Right forelimb (tissue), 1 donor: ENCODE measurements around the gene TUFT1.

Source experiments
- DNase-seq: peaks from one replicate; pipeline ENCODE4 v3.0.0-alpha.2; 2018

TUFT1 gene, protein sequence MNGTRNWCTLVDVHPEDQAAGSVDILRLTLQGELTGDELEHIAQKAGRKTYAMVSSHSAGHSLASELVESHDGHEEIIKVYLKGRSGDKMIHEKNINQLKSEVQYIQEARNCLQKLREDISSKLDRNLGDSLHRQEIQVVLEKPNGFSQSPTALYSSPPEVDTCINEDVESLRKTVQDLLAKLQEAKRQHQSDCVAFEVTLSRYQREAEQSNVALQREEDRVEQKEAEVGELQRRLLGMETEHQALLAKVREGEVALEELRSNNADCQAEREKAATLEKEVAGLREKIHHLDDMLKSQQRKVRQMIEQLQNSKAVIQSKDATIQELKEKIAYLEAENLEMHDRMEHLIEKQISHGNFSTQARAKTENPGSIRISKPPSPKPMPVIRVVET

DNA sequence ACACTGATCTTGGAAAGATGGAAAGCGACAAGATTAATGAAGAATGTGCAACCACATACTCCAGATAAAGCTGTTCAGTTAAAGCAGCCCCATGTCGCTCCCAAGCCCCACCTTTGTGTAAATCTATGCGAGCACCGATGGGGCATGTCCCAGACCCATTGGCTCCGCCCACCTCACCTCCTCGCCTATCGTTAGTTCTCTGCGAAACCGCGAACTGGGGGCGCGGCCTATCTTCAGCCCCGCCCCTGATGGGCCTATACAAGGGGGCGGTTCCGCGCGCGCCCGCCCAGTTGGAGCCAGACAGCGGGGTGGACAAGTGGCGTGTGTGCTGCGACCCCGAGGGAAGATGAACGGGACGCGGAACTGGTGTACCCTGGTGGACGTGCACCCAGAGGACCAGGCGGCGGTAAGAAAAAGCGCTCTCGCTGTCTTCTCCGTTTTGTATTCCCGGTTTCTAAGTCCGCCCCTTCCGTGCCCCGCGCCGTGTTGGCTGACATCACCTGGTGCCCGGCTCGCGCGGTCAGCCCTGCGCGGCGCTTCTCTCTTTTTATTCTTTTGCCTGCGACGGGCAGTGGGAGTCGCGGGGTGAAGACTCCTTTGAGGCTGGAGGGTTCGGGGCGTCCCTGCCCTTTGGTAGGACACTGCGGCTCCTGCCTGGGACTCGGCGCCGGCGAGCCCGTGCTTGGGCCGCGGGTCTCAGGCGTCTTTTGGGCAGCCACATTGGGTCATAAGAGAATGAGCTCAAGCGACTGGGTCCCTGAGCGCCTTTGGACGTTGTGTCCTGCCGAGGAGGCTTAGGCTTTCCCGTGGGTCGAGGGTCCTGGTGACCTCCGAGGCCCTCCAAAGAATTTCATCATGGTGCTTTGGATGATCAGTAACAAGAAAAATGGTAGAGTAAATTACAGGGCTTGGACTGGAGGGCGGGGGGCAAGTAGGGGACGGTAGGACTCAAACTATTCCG lies at the start of gene TUFT1:
Gene TUFT1 (plus strand): TSS at position 289 of the 961 bp plus-strand sequence. CDS start 58 bp downstream, at position 347.
- peak; percentile 90 for DNase-seq

DNA sequence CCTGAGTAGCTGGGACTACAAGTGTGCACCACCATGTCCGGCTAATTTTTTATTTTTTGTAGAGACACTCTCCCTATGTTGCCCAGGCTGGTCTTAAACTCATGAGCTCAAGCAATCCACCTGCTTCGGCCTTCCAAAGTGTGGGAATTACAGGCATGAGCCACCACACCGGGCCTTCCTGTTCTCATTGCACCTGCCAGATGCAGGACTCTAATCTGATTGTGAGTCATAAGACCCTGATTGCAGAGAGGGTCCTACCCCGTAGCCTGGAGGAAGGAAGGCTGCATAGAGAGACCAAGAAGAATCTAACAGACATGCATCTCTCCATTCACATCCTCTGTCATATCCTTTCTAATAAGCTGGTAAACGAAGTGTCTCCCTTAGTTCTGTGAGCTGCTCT lies 48.5 kb upstream of the TUFT1 start:
- no peak for DNase-seq

DNA sequence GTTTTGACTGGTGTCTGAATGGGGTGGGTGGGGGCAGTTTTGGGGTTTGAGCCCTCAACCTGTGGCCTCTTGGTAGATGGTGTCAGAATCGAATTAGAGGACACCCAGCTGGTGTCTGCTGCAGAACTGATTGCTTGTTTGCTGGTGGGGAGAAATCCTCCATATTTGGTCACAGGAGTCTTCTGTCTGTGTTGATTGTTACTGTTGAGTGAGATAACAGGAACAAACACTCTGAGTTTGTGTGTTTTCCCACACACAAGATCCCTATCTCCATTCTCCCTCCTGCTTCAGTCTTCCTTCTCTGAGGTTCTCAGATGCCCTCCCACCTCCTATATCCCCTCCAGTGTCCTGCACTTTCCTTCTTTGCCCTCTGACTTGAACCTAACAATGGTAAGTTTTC lies 48.0 kb upstream of the TUFT1 start:
- no peak for DNase-seq

DNA sequence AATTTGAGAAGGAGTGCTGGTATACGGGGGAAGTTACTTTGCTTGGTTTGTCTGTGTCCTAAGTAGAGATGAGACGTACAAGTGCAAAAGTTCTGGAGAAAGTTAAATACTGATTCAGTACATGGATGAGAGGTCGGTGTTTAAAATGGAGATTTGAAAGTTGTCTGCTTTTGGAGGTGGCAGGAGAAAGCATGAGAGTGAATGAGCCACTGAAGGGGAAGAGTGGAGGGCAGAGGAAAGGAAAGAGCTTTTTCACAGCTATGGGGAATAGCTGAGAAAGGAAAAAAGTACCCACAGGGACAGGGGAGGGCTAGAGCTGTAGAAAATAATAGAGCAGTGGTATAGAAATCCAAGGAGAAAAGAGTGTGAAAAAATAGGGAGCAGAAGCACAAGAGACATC lies 47.1 kb upstream of the TUFT1 start:
- no peak for DNase-seq

DNA sequence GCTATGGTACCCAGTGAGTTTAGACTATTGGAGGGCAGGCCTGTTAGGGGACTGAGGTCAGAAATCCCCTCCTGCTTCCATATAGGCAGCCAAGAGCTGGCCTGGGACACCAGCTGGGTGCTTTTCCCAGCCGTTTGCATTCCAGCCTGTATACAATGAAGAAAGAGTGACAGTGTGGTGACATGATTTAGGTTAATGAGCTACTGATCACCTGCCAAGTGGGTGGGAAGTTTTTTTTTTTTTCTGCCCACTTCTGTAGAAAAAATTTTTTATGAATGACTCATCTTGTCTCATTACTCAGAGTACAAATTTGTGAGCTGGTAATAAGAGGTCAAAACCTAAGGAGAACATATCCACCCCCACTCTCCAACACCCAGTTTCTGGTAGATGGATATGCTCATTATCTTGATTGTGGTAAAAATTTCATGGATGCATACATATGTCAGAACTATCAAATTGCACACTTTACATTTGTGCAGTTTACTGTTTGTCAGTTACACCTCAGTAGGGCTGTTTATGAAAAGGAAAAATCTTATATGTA lies 45.3 kb upstream of the TUFT1 start:
- no peak for DNase-seq

DNA sequence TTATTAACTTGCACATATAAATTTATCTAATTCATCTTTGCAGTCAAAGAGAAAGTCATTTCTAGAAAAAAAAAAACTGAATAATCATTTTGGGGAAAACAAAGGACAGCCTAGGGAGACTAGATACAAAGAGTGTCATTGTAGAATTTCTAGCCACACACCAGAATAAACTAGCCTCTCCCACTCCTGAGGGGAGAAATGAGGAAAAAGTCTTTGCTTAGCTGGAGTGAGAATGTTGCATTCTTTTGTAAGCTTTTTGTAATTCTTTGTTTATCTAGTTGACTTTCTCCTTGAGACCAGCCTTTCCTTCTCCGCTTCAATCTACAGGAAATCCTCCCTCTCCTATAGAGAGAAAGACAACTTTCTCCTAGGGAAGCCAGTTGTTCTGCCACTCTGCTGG lies 44.8 kb upstream of the TUFT1 start:
- no peak for DNase-seq

DNA sequence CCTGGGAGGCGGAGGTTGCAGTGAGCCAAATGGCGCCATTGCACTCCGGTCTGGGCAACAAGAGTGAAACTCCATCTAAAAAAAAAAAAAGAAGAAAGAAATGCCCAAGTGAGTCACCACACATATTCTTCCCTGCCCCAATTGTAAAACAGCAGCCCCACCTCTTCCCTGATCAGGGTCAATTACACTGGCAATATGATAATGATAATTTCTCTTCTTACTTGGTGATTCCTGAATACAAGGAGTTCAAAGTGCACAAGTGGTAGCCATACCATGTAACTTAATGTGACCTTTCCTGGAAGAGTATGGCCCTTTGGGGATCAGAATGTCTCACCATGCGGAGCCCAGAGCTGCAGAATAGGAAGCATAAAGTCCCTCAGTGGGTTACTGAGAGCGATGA lies 40.7 kb upstream of the TUFT1 start:
- DNase-seq: no peak

DNA sequence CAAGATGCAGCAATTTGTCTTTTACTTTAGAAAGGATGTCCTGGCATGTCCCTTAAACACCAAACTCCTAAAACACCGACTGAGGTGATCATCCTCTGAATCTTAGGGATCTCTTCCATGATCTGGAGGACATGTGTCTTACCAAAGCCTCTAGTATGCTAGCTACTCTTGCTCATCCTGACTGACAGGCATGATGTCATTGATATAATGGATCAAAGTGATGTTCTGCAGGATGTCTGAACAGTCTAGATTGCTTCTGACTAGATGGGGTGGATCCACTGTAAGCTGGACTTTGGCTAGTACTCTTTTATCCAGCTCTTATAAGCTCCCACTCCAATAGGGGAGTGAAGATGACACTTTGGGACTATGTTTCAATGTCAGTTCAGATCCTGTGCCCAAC lies 40.2 kb upstream of the TUFT1 start:
- no peak for DNase-seq

DNA sequence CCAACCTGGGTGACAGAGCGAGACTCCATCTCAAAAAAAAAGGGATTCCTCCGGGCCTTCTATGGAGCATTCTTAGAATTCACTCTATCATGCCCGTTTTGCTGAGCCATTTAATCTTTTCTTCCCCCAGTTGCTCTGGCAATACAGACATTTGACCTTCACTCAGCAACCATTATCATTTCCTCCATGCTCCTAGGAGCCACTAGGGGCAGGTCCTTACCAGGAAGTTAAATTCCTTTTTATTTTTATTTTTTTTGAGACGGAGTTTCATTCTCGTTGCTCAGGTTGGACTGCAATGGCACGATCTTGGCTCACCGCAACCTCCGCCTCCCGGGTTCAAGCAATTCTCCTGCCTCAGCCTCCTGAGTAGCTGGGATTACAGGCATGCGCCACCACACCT lies 38.6 kb upstream of the TUFT1 start:
- no peak for DNase-seq

DNA sequence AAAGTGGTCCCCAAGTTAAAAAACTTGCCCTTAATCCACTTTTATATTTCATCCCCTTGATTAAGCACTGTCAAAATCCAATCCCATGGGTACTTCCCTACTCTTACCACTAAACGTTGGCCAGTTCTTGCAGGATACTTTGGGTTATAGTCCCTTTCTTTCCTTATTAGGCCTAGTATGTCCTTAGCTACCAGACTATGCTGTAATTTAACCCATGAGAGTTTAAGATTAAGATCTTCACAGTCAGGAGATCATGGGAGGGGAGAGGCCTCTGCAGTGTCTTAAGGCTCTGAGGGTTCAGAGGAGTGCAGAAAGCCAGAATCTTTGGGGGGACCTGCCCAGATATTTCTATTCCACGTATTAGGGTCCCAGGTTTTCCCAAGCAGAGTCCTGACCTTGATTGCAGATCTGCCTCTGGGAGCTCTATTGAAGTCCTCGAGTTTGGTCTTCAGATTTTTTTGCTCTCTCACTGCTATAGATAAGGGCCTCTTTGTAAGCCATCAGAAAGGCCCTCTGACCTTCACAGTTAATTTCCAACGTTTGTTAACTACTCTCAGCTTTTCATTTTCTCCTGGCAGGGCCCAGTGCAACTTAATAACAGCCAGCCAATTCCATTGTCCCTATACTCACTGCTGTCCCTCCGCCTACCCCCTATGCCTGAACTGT lies 37.9 kb upstream of the TUFT1 start:
- no peak for DNase-seq

DNA sequence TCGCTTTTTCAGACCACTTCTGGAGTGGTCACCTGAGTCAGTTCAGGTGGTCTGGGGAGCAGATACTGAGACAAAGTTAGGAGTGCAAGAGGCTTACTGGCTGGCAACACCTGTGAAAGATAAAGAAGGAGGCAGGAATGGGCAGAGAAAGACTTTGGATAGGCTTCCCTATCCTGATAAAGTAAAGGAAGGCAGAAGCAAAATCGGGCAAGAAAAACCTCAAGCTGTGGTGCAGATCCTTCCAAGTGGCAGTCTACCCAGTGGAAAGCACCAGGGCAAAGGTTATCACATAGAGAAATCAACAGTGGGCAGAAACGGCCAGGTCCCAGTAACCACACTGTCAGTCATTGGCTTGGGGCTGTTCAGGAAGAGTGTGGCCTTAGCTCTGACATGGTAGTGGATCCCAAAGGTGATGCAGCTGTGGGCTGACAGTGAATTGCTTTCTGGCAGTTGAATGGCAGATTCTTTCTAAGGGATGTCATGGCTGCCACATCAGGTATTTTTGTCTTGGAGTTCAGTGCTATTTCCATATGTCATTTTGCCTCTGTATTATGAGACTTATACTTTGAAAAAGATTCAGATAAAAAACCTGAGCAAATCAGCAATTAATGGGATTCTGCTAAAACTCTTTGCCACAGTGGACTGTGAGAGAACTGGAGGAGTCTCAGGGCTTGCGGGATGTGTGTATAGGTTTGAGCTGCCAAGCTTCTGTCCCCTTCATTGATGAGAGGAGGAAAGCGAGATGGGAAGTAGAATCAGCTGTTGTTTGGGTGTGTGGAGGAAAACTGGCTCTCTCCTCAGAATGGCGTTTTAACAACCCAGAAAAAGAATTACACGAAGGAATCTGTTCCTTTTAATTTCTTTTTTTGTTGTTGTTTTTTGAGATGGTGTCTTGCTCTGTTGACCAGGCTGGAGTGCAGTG lies 37.0 kb upstream of the TUFT1 start:
- no peak for DNase-seq

DNA sequence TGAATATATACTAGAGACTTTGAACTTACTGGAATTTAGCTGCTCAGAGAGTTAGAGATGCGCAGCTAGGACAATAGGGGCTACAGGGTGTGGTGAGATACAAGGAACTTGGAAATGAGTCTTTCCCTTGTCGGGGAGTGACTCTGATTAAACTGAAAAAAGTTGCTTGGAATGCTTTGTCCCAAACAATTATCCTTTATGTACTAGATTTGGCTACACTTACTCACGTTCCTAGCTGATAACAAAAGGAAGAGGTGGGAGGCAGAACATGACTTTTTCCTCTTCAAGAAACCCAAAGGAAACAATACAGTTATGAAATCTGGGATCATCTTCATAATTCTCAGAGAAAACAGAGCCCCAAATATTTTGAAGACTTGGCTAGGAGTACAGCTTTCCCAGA lies 35.9 kb upstream of the TUFT1 start:
- DNase-seq: no peak

DNA sequence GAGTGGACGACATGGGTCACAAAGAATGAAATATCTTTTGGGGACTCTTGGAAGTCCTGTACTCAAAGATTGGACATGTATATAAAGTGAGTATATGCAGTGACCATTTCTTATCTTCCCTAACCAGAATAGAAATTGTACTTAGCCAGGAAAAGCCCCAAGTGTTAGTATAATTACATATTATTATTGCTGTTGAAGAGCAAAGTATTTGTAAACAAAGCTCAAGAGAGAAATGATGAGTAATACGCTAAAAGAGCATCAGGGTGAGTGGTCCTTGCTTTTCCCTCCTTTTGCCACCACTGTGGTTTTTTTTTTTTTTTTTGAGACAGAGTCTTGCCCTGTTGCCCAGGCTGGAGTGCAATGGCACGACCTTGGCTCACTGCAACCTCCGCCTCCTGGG lies 35.4 kb upstream of the TUFT1 start:
- DNase-seq: no peak

DNA sequence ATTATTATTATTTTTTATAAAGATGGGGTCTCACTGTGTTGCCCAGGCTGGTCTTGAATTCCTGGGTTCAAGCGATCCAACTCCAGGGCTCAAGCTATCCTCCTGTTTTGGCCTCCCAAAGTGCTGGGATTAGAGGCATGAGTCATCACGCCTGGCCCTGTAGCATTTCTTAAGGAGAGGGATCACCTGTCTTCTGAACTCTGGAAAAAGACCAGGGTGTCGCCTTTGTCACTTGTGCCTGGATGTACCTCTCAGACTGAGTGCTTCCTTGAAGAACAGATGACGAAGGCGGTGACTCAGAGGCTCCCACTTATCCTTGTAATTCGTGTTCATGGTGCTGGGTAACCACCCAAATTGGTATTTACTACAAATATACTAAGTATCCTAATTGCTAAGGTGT lies 31.3 kb upstream of the TUFT1 start:
- no peak for DNase-seq

DNA sequence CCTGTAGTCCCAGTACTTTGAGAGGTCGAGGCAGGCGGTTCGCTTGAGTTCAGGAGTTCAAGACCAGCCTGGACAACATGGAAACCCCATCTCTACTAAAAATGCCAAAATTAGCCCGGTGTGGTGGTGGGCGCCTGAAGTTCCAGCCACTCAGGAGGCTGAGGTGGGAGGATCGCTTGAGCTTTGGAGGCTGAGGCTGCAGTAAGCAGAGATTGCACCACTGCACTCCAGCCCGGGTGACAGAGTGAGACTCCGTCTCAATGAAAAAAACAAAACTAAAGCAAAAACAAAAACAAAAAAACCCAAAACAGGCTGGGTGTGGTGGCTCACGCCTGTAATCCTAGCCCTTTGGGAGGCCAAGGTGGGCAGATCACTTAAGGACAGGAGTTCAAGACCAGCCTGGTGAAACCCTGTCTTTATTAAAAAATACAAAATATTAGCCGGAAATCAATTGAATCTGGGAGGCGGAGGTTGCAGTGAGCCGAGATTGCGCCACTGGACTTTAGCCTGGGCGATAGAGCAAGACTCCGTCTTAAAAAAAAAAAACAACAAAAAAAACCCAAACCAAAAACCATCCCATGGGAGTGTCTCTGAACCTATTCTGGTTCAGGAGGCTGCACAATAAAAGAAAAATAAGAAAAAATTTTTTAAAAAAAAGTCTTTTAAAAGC lies 30.6 kb upstream of the TUFT1 start:
- no peak for DNase-seq

DNA sequence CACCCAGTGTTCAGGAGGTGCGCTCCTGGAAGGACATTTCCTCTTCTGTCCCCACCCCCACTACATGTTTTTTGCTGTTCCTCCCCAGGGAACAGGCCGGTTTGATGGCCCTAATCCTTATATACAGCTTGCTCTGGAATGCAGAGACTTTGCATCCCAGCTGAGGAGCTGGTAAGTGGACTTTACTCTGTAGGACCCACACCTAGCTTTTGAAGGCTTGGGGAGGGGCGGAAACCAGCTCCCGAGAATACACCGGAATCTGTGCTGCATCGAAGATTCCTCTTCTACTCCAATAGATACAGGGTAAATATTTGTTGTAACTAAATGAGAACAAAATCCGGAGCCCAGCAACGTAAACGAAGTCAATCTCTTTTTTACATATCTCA lies 30.1 kb upstream of the TUFT1 start:
- no peak for DNase-seq

DNA sequence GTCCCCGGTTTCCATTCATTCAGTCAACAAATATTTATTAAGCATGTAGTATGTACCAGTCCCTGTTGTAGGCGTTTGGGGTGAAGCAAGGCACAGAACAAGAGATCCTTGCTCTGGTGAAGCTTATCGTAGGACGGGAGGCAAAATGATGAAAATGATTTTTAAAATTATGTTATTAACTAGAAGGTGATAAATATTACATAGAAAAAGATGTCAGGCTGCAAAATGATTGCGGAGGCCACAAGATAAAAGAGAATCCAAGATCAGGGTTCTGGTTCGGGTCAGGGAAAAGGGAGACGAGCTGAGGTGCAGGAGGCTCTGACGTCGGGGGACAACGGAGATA lies 29.5 kb upstream of the TUFT1 start:
- DNase-seq: no peak

DNA sequence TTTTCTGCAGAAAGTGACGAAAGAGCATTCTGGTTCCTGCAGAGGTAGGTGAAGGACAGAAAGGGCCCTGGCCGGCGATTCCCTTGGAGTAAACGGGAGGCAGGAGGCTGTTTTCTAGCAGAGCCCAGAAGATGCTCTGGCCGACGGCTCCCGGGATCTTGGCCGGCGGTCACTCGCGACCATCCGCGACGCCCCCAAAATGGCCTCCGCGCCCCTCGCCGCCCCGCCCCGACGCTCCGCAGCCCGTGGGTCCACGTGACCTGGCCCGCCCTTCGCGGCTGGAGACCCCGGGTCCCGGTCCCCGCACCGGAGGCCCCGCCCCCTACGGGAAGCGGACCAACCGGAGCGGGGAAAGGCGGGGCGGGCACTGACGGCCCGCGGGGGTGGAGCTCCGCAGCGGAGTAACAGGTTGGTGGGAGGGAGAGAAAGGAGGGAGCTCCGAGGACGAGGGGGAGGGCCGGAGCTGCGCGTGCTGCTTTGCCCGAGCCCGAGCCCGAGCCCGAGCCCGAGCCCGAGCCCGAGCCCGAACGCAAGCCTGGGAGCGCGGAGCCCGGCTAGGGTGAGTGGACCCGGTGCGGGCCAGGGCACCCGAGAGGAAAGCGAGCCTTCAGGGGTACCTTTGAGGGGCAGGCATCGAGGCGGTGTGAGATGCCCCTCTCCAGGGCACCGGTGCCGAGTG lies 29.0 kb upstream of the TUFT1 start, which contains the start of gene CGN:
Gene CGN (plus strand): TSS at position 431 of the 679 bp plus-strand sequence. CDS start 7,133 bp downstream, outside the sequence.
- DNase-seq: peak; percentile 87

DNA sequence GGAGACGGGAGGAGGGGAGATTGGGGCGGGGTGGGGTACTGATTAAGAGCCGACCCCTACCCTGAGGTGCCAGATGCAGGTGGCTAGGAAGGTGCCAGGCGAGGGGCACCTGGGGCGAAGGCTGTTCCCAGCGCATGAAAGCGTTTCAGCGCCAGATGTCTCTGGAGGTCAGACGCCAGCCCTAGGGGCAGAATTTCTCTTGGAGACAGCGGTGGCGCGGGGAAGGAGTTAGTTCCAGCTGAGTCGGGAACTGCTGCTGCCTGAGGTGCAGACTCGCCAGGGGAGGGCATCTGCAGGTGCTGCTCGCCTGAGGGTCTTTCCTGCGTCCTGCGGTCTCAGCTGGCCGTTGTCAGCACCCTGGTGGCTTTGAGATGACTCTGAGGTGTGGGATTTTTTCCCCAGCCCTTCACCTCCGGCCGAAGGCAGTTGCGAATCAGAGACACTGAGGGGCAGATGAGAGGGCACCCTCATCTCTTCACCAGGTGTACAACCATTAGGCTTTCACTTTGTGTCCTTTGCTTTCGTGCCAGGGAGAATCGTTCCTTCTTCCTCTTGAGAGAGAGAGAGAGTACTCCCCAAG lies 28.4 kb upstream of the TUFT1 start:
- no peak for DNase-seq

DNA sequence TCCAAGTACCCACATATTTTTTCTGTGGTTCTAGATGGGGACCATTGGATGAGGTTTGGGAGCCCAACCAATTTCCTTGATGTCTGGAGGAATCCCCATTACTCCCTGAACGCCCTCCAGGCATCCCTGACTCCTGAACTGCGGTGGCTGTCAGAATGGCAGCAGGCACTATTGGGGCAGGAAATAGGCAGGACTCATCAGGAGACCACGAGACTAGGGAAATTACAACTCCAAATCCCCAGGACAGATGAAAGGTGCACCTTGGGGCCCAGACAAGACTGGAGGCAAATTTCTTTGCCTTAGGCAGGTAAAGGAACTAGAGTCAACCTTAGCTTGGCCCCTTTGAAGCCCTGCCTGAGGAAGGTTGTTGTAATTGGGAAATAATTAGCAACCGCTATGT lies 27.8 kb upstream of the TUFT1 start:
- DNase-seq: no peak
